Adipose tissue (tissue), 3 donors: ENCODE data around the gene ELMO1. TPM values are rescaled to one million over a fixed set of nuclear protein-coding genes. Genes with fewer than 3 reads are reported as not detected.

Source experiments
- H3K27ac ChIP-seq: one replicate; pipeline ENCODE4 v1.5.1; 2013; ENCODE audit warnings: low read depth, low read length
- WGBS, 3 donors: extraction: QIAGEN DNeasy Blood & Tissue Kit; methylation state at CpG; one replicate each; pipeline ENCODE4 v1.1.7; 2013; 5-methylcytosine and 5-hydroxymethylcytosine counted together
- polyA plus RNA-seq, 3 donors: library from polyadenylated mRNA; stranded (reverse); fragments of 200-250 nt; gene quantifications; one replicate each; pipeline ENCODE4 v1.2.3, GENCODE V29; 2013
- donor health status: healthy with polysubstance abuse.
- donor health status: Bipolar disorder and iron deficiency.
- donor health status: healthy.

ELMO1 gene
- polyA plus RNA-seq, 3 donors = 3.4 to 22.4 (median 13.9) TPM

GRCh38 chr7:37231613-37232012 lies 217.1 kb downstream of the ELMO1 start:
- 94 to 98% (median 97%) methylated on average over 6 of the region's 6 CpGs for WGBS, 3 donors
- no peak overlapping the region for H3K27ac ChIP-seq

GRCh38 chr7:37230221-37230620 lies 218.4 kb downstream of the ELMO1 start:
- whole genome bisulfite sequencing, 3 donors = 47 to 54% (median 48%) methylated on average over 4 of the region's 4 CpGs
- H3K27ac ChIP-seq = no peak overlapping the region

- 22 to 47% (median 37%) methylated on average over 1 of the region's 1 CpG for WGBS, 3 donors
Measured at GRCh38 chr7:37229381-37229780, 219.3 kb downstream of the ELMO1 start.

GRCh38 chr7:37225285-37225969 lies 223.2 kb downstream of the ELMO1 start:
- H3K27ac ChIP-seq = no peak overlapping the region
- 72 to 84% (median 78%) methylated on average over 7 of the region's 7 CpGs for WGBS, 3 donors

More at GRCh38 chr7:37229381-37229780, 219.3 kb downstream of the ELMO1 start:
- H3K27ac ChIP-seq = no peak overlapping the region

- H3K27ac ChIP-seq = no peak overlapping the region
- 87 to 92% (median 92%) methylated on average over 10 of the region's 10 CpGs for WGBS, 3 donors
Measured at GRCh38 chr7:37224746-37225145, 223.9 kb downstream of the ELMO1 start.

- H3K27ac ChIP-seq = no peak overlapping the region
- 93 to 96% (median 94%) methylated on average over 6 of the region's 6 CpGs for WGBS, 3 donors
Measured at GRCh38 chr7:37220664-37221063, 228.0 kb downstream of the ELMO1 start.

- 35 to 69% (median 48%) methylated on average over 3 of the region's 3 CpGs for WGBS, 3 donors
- H3K27ac ChIP-seq = no peak overlapping the region
Measured at GRCh38 chr7:37218956-37219355, 229.7 kb downstream of the ELMO1 start.

GRCh38 chr7:37216923-37217322 lies 231.7 kb downstream of the ELMO1 start:
- no peak overlapping the region for H3K27ac ChIP-seq
- WGBS, 3 donors = 33 to 84% (median 61%) methylated on average over 2 of the region's 2 CpGs

- no peak overlapping the region for H3K27ac ChIP-seq
- WGBS, 3 donors = 46 to 80% (median 49%) methylated on average over 10 of the region's 10 CpGs
Measured at GRCh38 chr7:37216156-37216852, 232.4 kb downstream of the ELMO1 start.

- WGBS, 3 donors = 72 to 74% (median 74%) methylated on average over 3 of the region's 3 CpGs
- H3K27ac ChIP-seq = no peak overlapping the region
Measured at GRCh38 chr7:37215290-37215923, 233.3 kb downstream of the ELMO1 start.

- H3K27ac ChIP-seq = no peak overlapping the region
- 45 to 75% (median 47%) methylated on average over 8 of the region's 8 CpGs for WGBS, 3 donors
Measured at GRCh38 chr7:37212556-37212955, 236.1 kb downstream of the ELMO1 start.

- H3K27ac ChIP-seq = no peak overlapping the region
Measured at GRCh38 chr7:37212051-37212450, 236.6 kb downstream of the ELMO1 start.

- H3K27ac ChIP-seq = peak overlapping the region; percentile 43
- 58 to 67% (median 61%) methylated on average over 16 of the region's 16 CpGs for WGBS, 3 donors
Measured at GRCh38 chr7:37211097-37211880, 237.4 kb downstream of the ELMO1 start.

GRCh38 chr7:37209195-37209594 lies 239.5 kb downstream of the ELMO1 start:
- 74 to 77% (median 77%) methylated on average over 3 of the region's 3 CpGs for WGBS, 3 donors

GRCh38 chr7:37208528-37208927 lies 240.1 kb downstream of the ELMO1 start:
- WGBS, 3 donors = 2 to 8% (median 3%) methylated on average over 5 of the region's 5 CpGs
- H3K27ac ChIP-seq = no peak overlapping the region

More at GRCh38 chr7:37209195-37209594, 239.5 kb downstream of the ELMO1 start:
- H3K27ac ChIP-seq = peak overlapping the region; percentile 22

GRCh38 chr7:37206192-37206591 lies 242.5 kb downstream of the ELMO1 start:
- no peak overlapping the region for H3K27ac ChIP-seq
- 94 to 96% (median 95%) methylated on average over 3 of the region's 3 CpGs for WGBS, 3 donors

- WGBS, 3 donors = 74 to 85% (median 84%) methylated on average over 6 of the region's 6 CpGs
- no peak overlapping the region for H3K27ac ChIP-seq
Measured at GRCh38 chr7:37205451-37205850, 243.2 kb downstream of the ELMO1 start.

GRCh38 chr7:37201876-37202198 lies 246.8 kb downstream of the ELMO1 start:
- WGBS, 3 donors = 19 to 50% (median 45%) methylated on average over 2 of the region's 2 CpGs

More at GRCh38 chr7:37201876-37202198, 246.8 kb downstream of the ELMO1 start:
- H3K27ac ChIP-seq = no peak overlapping the region
